T-helper 17 cell (primary cell): ENCODE measurements around the gene ZNF653. TPM values are rescaled to one million over a fixed set of nuclear protein-coding genes. Genes with fewer than 3 reads are reported as not detected.

Source experiments
- ATAC-seq: fragments of 150-1000 bp; cut with Tn5 transposase; 2 replicates; pipeline ENCODE4 v1.10.0; 2021; ENCODE audit warnings: mild to moderate bottlenecking, moderate library complexity
- DNase-seq, 3 donors: peaks; one replicate each; pipeline versions ENCODE4 v3.0.0 to v3.0.0-alpha.2; 2020 to 2021
- H3K9me3 ChIP-seq: one replicate; pipeline ENCODE4 v1.7.0; 2013; ENCODE audit warnings: low read length, mild to moderate bottlenecking; ENCODE audit not compliant: control insufficient read depth, poor library complexity, severe bottlenecking
- H3K27ac Mint-ChIP-seq: one replicate; pipeline ENCODE4 v1.8.0; 2022; ENCODE audit warnings: mild to moderate bottlenecking, moderate library complexity, mixed read lengths
- H3K27me3 Mint-ChIP-seq: one replicate; pipeline ENCODE4 v1.8.0; 2022; ENCODE audit warnings: mixed read lengths
- H3K36me3 Mint-ChIP-seq: one replicate; pipeline ENCODE4 v1.8.0; 2022; ENCODE audit warnings: low read depth, mixed read lengths
- H3K4me1 Mint-ChIP-seq: one replicate; pipeline ENCODE4 v1.8.0; 2022; ENCODE audit warnings: mild to moderate bottlenecking, mixed read lengths
- H3K4me3 Mint-ChIP-seq: one replicate; pipeline ENCODE4 v1.8.0; 2022; ENCODE audit warnings: mild to moderate bottlenecking, moderate library complexity, mixed read lengths
- total RNA-seq, 4 donors: library from RNA in 2 of 4; stranded (reverse) in 2 of 4; gene quantifications; one replicate each; pipeline ENCODE4 v1.2.3 and lab custom pipeline; 2022 to 2026

The ZNF653 gene
- total RNA-seq, 2 donors from 2014 or later = 15.3 to 15.6 TPM

- Mint-ChIP-seq H3K27ac (peak overlapping the region; percentile 93), H3K4me1 (peaks cover 23% of the 10 kb centered on the region), H3K36me3 (peaks cover 5% of the 10 kb centered on the region), H3K27me3 (no peaks in the 10 kb centered on the region), H3K4me3 (peak overlapping the region; percentile 93)
- H3K9me3 ChIP-seq = no peaks in the 10 kb centered on the region
- DNase-seq (peak; percentile 96 to 97 (median 97)), ATAC-seq (peak; percentile 94)
Observed at GRCh38 chr19:11505032-11505503, 571 bp downstream of the ZNF653 start.

- ATAC-seq (no peak), DNase-seq (no peak)
- H3K9me3 ChIP-seq = no peaks in the 10 kb centered on the region
- peak overlapping the region; percentile 93 for H3K4me3 Mint-ChIP-seq
- no peaks in the 10 kb centered on the region for H3K27me3 Mint-ChIP-seq
- H3K27ac Mint-ChIP-seq = peak overlapping the region; percentile 93
- H3K36me3 Mint-ChIP-seq = peaks cover 5% of the 10 kb centered on the region
- peaks cover 25% of the 10 kb centered on the region for H3K4me1 Mint-ChIP-seq
Observed at GRCh38 chr19:11504502-11505031, 1.1 kb downstream of the ZNF653 start.

GRCh38 chr19:11499890-11500420, 5.7 kb downstream of the ZNF653 start:
- ATAC-seq = no peak
- H3K4me1 Mint-ChIP-seq = peaks cover 23% of the 10 kb centered on the region
- no peak overlapping the region for H3K4me3 Mint-ChIP-seq
- no peaks in the 10 kb centered on the region for H3K27me3 Mint-ChIP-seq
- H3K9me3 ChIP-seq = no peaks in the 10 kb centered on the region
- DNase-seq = no peak
- H3K36me3 Mint-ChIP-seq = peaks cover 8% of the 10 kb centered on the region
- H3K27ac Mint-ChIP-seq = peak overlapping the region; percentile 41

DNA sequence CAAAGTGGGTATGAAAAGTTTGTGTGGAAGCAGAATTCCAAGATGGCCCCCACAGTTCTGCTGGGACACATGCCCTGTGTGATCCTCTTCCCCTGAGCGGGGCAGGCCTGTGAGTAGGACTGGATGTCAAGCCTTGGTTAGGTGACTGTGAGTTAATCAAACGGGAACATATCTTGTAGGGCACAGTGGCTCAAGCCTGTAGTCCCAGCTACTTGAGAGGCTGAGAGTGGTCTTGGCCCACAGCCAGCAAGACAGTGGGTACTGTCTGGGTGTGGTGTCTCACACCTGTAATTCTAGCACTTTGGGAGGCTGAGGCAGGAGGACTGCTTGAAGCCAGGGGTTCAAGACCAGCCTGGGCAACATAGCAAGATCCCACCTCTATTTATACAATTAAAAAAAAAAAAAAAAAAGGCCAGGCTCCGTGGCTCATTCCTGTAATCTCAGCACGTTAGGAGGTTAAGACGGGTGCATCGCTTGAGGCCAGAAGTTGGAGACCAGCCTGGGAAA, 6.4 kb downstream of the ZNF653 start:
- no peak overlapping the region for H3K27ac Mint-ChIP-seq

DNA sequence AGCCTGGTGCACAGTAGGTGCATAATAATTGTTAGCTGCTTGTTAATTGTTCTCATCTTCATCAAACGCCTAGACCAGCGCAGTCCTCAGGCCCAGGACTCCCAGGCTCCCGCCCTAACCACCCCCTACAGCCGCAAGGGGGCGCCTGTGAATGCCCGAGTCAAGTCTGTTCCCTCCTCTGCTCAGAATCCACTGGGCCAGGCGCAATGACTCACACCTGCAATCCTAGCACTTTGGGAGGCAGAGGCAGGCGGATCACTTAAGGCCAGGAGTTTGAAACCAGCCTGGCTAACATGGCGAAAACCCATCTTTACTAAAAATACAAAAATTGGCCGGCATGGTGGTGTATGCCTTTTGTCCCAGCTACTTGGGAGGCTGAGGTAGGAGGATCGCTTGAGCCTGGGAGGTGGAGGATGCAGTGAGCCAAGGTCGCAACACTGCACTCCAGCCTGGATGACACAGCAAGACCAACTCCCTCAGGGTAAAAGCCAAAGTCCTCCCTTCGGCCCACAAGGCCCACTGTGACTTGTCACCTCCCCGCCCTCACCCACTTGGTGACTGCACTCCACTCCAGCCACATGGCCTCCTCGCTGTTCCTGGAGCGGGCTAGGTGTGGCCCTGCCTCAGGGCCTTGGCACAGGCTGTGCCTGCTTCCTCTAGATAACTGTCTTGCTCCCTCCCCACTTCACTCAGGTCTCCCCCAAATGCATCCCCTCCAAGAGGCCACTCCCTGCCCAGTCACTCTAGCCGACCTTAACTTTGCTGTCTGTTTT, 9.1 kb downstream of the ZNF653 start:
- H3K27me3 Mint-ChIP-seq = no peaks in the 10 kb centered on the region
- peak; percentile 37 to 53 (median 44) for DNase-seq
- H3K4me3 Mint-ChIP-seq = no peak overlapping the region
- peaks cover 5% of the 10 kb centered on the region for H3K36me3 Mint-ChIP-seq
- no peaks in the 10 kb centered on the region for H3K9me3 ChIP-seq
- no peak overlapping the region for H3K27ac Mint-ChIP-seq
- ATAC-seq = peak; percentile 73
- peaks cover 13% of the 10 kb centered on the region for H3K4me1 Mint-ChIP-seq

More for the DNA sequence above, 6.4 kb downstream of the ZNF653 start:
- Mint-ChIP-seq H3K4me3 (no peak overlapping the region), H3K36me3 (peaks cover 8% of the 10 kb centered on the region), H3K27me3 (no peaks in the 10 kb centered on the region), H3K4me1 (peaks cover 18% of the 10 kb centered on the region)
- DNase-seq (no peak), ATAC-seq (no peak)
- no peaks in the 10 kb centered on the region for H3K9me3 ChIP-seq

DNA sequence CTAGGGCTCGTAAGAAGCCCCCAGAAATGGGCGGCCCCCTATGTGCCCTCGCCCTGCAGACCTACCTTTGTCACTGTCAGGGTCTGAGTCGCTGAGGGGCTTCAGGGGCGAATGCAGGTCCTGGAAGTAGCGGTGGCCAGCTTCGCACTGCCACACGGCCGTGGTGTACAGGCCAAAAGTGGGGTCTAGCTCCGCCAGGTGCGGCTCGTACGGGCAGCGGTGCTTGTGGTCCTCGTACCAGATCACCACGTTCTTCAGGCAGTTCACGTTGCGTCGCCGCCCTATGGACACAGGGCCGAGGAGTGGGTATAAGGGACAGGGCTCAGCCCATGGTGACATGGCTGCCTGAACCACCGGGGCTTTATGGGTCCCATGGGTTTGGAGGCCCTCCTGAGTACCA, 9.8 kb downstream of the ZNF653 start:
- Mint-ChIP-seq H3K36me3 (peaks cover 5% of the 10 kb centered on the region), H3K4me3 (no peak overlapping the region), H3K4me1 (peaks cover 8% of the 10 kb centered on the region), H3K27me3 (no peaks in the 10 kb centered on the region), H3K27ac (no peak overlapping the region)
- ATAC-seq (no peak), DNase-seq (no peak)
- no peaks in the 10 kb centered on the region for H3K9me3 ChIP-seq

GRCh38 chr19:11495481-11495880, 10.2 kb downstream of the ZNF653 start:
- Mint-ChIP-seq H3K4me1 (peaks cover 7% of the 10 kb centered on the region), H3K36me3 (peaks cover 6% of the 10 kb centered on the region), H3K27ac (no peak overlapping the region), H3K27me3 (no peaks in the 10 kb centered on the region), H3K4me3 (no peak overlapping the region)
- DNase-seq = no peak
- ATAC-seq = no peak
- no peaks in the 10 kb centered on the region for H3K9me3 ChIP-seq

DNA sequence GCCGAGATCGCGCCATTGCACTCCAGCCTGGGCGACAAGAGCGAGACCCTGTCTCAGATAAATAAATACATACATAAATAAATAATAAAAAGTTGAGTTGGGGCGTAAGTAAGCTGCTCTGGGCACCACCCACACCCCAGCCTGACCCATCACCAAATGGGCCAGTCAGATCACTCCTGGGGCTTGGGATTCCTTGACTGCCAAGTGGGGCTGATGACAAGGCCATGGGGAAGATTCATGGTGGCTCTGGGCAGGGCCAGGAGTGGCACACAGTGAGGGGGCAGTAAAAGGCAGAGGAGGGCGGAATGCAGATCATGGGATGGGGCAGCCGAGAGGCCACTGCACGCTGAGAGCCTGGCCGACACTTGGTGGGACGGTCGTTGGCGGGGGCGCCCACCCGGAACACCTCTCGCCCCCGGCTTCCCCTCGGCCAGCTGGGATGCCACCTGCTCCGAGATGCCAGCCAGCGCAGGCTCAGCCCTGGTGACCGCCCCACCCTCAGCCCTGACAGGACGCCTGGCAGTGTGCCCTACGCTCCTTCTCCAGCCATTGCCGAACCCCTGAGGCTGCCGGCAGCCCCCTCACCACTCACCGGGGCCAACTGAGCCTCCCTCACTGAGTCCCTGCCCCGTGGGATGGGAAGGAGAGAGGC, 10.9 kb downstream of the ZNF653 start:
- H3K9me3 ChIP-seq = no peaks in the 10 kb centered on the region
- ATAC-seq (no peak), DNase-seq (no peak)
- Mint-ChIP-seq H3K4me3 (no peak overlapping the region), H3K4me1 (peaks cover 4% of the 10 kb centered on the region), H3K36me3 (peaks cover 6% of the 10 kb centered on the region), H3K27ac (no peak overlapping the region), H3K27me3 (no peaks in the 10 kb centered on the region)

GRCh38 chr19:11489378-11489777, 16.3 kb downstream of the ZNF653 start:
- DNase-seq (no peak), ATAC-seq (no peak)
- Mint-ChIP-seq H3K27ac (no peak overlapping the region), H3K36me3 (peaks cover 7% of the 10 kb centered on the region), H3K4me1 (peaks cover 2% of the 10 kb centered on the region), H3K27me3 (peaks cover 4% of the 10 kb centered on the region), H3K4me3 (no peak overlapping the region)
- H3K9me3 ChIP-seq = no peaks in the 10 kb centered on the region

- ATAC-seq (no peak), DNase-seq (no peak)
- H3K4me1 Mint-ChIP-seq = peaks cover 10% of the 10 kb centered on the region
- H3K9me3 ChIP-seq = no peaks in the 10 kb centered on the region
- H3K4me3 Mint-ChIP-seq = no peak overlapping the region
- no peak overlapping the region for H3K27ac Mint-ChIP-seq
- peaks cover 7% of the 10 kb centered on the region for H3K36me3 Mint-ChIP-seq
- H3K27me3 Mint-ChIP-seq = peaks cover 12% of the 10 kb centered on the region
Observed at GRCh38 chr19:11486661-11487503, 18.8 kb downstream of the ZNF653 start.

DNA sequence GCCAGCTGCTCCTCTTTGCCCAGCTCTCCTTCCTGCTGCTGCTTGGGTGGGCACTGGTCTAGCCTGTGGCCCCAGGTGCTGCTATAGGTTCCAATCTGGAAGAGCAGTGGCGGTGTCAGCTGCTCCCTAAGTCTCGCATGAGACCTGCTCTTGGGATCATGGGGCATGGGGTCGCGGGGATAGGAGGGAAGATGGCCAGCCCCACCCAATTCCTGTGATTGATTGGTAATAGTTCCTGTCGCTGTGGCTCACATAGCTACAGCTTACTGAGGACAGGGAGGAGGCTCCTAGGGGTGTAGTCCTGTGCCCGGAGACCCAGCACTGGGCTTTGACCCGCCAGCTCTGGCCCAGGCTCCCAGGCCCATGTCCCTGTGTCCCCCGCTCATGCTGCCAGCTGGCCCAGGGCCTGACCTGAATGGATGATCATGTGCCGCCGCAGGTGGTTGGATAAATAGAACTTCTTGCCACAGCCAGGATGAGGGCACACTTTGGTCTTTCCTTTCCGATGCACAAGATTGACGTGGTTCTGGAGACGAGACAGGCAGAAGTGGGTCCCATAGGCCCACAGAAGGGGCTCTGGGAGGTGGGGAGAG, 20.3 kb downstream of the ZNF653 start:
- no peak for DNase-seq
- H3K27me3 Mint-ChIP-seq = peaks cover 20% of the 10 kb centered on the region
- H3K36me3 Mint-ChIP-seq = peaks cover 4% of the 10 kb centered on the region
- H3K4me1 Mint-ChIP-seq = peaks cover 17% of the 10 kb centered on the region
- H3K9me3 ChIP-seq = no peaks in the 10 kb centered on the region
- H3K27ac Mint-ChIP-seq = peak overlapping the region; percentile 21
- peak overlapping the region; percentile 46 for H3K4me3 Mint-ChIP-seq
- ATAC-seq = no peak

DNA sequence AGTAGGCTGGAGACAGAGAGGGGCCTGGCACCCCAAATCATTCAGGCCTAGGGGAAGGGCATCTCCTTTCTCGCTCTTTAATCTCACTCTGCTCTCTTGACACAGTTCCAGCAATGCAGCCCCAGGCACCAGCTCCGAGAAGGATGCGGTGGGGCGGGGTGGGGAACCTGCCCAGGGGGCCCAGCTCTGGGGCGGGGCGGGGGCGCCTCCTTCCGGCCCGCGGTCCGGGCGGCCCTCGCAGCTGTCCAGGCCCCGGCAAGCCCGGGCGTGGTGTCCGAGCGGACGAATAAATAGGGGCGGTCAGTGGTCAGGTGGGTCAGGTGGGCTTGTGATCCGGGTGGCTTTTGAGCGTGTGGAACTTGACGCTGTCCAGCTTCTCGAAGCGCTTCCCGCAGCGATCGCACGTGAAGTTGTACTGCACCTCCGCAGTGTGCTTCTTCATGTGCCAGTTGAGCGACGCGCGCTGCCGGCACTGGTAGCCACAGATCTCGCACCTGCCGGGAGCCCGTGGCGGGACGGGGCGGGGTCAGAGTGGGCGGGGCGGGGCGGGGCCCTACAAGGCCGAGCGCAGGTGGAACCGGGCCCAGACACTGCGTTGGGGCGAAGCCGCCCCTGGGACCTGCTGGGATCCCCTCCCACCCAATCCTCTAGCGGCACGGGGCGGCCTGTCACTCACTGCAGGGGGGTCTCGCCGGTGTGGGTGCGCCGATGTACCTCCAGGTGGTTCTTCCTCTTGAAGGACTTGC, 22.1 kb downstream of the ZNF653 start:
- Mint-ChIP-seq H3K27ac (no peak overlapping the region), H3K36me3 (peaks cover 5% of the 10 kb centered on the region), H3K4me3 (no peak overlapping the region), H3K4me1 (peaks cover 23% of the 10 kb centered on the region), H3K27me3 (peaks cover 28% of the 10 kb centered on the region)
- DNase-seq (no peak), ATAC-seq (no peak)
- no peaks in the 10 kb centered on the region for H3K9me3 ChIP-seq
